Left lung (tissue), 10 donors: ENCODE measurements around the gene FGF14. TPM values are rescaled to one million over a fixed set of nuclear protein-coding genes. Genes with fewer than 3 reads are reported as not detected.

Experiments used
- ATAC-seq: fragments of 200-7000 bp; cut with Tn5 transposase; one replicate; pipeline ENCODE4 v1.9.1; 2020; ENCODE audit warnings: moderate library complexity
- DNase-seq, 4 donors: peaks; one replicate each; pipeline ENCODE4 v3.0.0-alpha.2; 2013 to 2020
- H3K27ac ChIP-seq, 2 donors: fragments of 200-600 bp; sonication (generic) in 1 of 2; one replicate each; pipeline versions ENCODE4 v1.5.0 to v1.8.0; 2020 to 2021
- H3K27me3 ChIP-seq, 2 donors: fragments of 200-600 bp; sonication (generic) in 1 of 2; one replicate each; pipeline versions ENCODE4 v1.5.0 to v1.8.0; 2020 to 2021
- H3K36me3 ChIP-seq, 2 donors: fragments of 200-600 bp; sonication (generic) in 1 of 2; one replicate each; pipeline versions ENCODE4 v1.5.0 to v1.8.0; 2020 to 2021
- H3K4me1 ChIP-seq, 2 donors: fragments of 200-600 bp; one replicate each; pipeline ENCODE4 v1.8.0; 2021
- H3K4me3 ChIP-seq, 2 donors: fragments of 200-600 bp; sonication (generic) in 1 of 2; one replicate each; pipeline versions ENCODE4 v1.5.0 to v1.8.0; 2020 to 2021; ENCODE audit warnings: mild to moderate bottlenecking in 1 of 2
- H3K9me3 ChIP-seq, 2 donors: fragments of 200-600 bp; sonication (generic) in 1 of 2; one replicate each; pipeline versions ENCODE4 v1.5.0 to v1.8.0; 2020 to 2021
- CTCF ChIP-seq, 2 donors: fragments of 200-600 bp; sonication (generic) in 1 of 2; IDR thresholded peaks; one replicate each; pipeline versions ENCODE4 v1.5.0 to v1.8.0; 2021; ENCODE audit warnings: antibody characterized with exemption in 2 of 2
- intact Hi-C, 2 donors: fragments of 100-400 bp; cut with DNase I; formaldehyde crosslinking; loops; one replicate each; pipeline versions ENCODE4 v1.11.2 to v1.14.2; 2022
- polyA plus RNA-seq, 6 donors: library from polyadenylated mRNA; unstranded; fragments of 120-200 nt; gene quantifications; one replicate each; pipeline ENCODE4 v1.2.1, GENCODE V29; 2013; ENCODE audit not compliant: insufficient read length in 6 of 6
- total RNA-seq, 2 donors: library from RNA; stranded (reverse); fragmentation: NEBNext Ultra II Directional; extraction: Animal tissue kit (Norgen Biotek cat#: 25700); gene quantifications; one replicate each; pipeline ENCODE4 v1.2.1, GENCODE V29; 2021
- donor health status: DM: no; HTN: yes; CAD: no.
- donor health status: DM: no; HTN: no; CAD: no.

FGF14 gene
- total and polyA plus RNA-seq, 8 donors = 0.45 to 3.4 (median 0.78) TPM

DNA sequence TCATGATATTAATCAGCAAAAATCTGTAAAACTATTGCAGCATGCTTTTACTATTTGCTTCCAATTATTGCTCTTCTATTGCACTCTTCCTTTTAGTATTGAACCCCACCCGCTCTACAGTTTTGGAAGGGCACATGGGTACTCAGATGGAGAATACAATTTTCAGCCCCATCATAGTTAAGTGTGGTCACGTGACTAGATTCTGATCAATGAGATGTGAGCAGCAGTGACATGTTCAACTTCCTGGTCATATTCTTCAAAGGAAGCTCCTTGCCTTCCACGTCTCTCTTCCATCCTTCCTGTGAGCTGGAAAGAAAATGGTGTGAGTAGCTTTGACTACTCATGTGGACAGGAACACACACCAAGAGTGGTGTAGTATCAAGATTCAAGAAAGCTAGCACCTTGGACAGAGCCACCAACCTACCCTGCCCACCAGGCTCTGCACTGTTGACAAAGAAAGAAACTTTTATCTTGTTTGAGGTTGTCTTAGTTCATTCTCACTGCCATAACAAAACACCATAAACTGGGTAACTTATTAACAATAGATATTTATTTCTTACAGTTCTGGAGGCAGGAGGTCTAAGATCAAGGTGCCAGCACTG is 3.8 kb upstream of the FGF14 start:
- Histone ChIP-seq H3K4me3 (no peak overlapping the region), H3K9me3 (no peaks in the 10 kb centered on the region), H3K4me1 (no peaks in the 10 kb centered on the region), H3K27ac (no peak overlapping the region), H3K36me3 (no peaks in the 10 kb centered on the region), H3K27me3 (peaks cover 16 to 34% of the 10 kb centered on the region in 2 donors)
- no peak for TF ChIP-seq CTCF (IDR thresholded peaks at IDR 0.05)
- ATAC-seq (no peak), DNase-seq (no peak)
- intact Hi-C loops = no loop called here

GRCh38 chr13:102402290-102402689 is 442 bp upstream of the FGF14 start:
- no peak overlapping the region for H3K27ac ChIP-seq
- peaks cover 27 to 62% of the 10 kb centered on the region in 2 donors for H3K27me3 ChIP-seq
- H3K4me1 ChIP-seq = peaks cover 6% of the 10 kb centered on the region in 2 donors
- peak; percentile 37 for ATAC-seq
- intact Hi-C loops = no loop called here
- H3K4me3 ChIP-seq = peak overlapping the region in 1 of 2 donors; percentile 38
- TF ChIP-seq CTCF (IDR thresholded peaks at IDR 0.05) = no peak
- peak in 2 of 4 donors; percentile 41 to 62 for DNase-seq
- no peaks in the 10 kb centered on the region for H3K36me3 ChIP-seq
- no peaks in the 10 kb centered on the region for H3K9me3 ChIP-seq

DNA sequence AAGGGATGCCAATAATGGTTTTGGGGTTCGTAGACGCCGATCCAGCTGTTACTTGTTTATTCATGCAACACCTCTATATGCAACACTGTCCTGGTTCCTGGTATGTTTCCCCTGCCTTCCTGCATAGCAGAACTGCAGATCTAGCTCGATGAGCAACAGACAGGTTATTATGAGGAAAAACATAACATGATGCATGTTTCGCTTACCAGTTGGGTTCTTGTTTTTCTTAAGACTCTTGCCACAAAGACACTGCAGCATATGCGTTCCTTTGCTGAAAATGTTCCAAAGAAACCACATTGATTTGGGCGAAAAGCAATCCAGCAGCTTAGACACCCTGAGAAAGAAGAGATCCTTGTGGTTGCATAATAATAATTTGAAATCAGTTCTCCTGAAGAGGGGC is 583 bp downstream of the FGF14 start:
- no peak for TF ChIP-seq CTCF (IDR thresholded peaks at IDR 0.05)
- Histone ChIP-seq H3K4me1 (peaks cover 6% of the 10 kb centered on the region in 2 donors), H3K27ac (no peak overlapping the region), H3K4me3 (peak overlapping the region in 1 of 2 donors; percentile 38), H3K27me3 (peaks cover 27 to 68% of the 10 kb centered on the region in 2 donors), H3K9me3 (no peaks in the 10 kb centered on the region), H3K36me3 (no peaks in the 10 kb centered on the region)
- DNase-seq (no peak), ATAC-seq (peak; percentile 19)
- intact Hi-C loops = no loop called here

- intact Hi-C loops = no loop called here
- H3K27me3 ChIP-seq = peaks cover 27 to 68% of the 10 kb centered on the region in 2 donors
- peak overlapping the region; percentile 38 to 40 for H3K4me3 ChIP-seq
- H3K36me3 ChIP-seq = no peaks in the 10 kb centered on the region
- no peak for TF ChIP-seq CTCF (IDR thresholded peaks at IDR 0.05)
- H3K9me3 ChIP-seq = no peaks in the 10 kb centered on the region
- peak; percentile 53 for ATAC-seq
- peak in 1 of 4 donors; percentile 68 for DNase-seq
- H3K4me1 ChIP-seq = peaks cover 6% of the 10 kb centered on the region in 2 donors
- H3K27ac ChIP-seq = peak overlapping the region in 1 of 2 donors; percentile 42
These were observed 1.1 kb downstream of the FGF14 start for GRCh38 chr13:102400675-102401145.

DNA sequence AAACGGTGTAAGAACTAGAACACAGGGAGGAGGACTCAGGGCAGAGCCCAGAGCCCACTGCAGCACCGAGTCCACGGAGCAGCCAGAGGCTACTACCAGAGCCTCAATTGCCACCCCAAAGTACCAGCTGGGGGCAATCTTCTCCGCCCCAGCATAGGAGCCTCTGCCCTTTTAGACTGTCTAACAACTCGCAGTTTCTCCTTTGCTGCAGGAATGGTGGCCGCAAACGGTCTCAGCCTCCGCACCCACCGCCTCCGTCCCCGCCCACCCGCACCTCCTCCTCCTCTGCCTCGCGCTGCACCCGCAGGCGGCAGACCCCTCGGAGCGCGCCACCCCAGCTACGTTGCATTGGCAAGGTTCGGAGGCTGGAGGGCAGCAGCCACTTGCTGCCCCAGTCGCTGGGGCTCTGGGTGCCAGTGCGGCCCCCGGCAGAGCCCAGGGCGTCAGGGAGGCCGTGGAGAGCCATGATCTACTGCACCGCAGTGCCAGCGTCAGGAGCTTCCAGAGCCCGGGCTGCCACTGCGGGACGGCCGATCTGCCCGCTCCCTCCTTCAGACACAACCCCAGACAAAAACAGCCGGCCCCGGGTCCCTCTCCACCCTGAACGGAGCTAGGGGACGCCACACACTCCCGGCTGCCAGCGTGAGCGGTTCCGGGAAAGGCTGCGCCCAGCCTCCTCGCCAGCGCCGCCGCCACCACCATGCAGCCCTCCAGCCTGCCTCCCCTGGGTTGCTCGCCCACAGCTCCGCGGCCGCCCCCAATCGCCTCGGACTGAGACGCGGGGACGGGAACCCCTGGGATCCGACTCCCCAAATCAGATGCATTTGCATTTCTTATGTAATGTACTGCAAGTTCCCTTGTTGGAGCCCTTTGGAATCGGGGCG is 1.8 kb downstream of the FGF14 start:
- H3K27ac ChIP-seq = peak overlapping the region in 1 of 2 donors; percentile 42
- intact Hi-C loops = no loop called here
- ATAC-seq = peak; percentile 53
- TF ChIP-seq CTCF (IDR thresholded peaks at IDR 0.05) = no peak
- peaks cover 27 to 68% of the 10 kb centered on the region in 2 donors for H3K27me3 ChIP-seq
- peak in 1 of 4 donors; percentile 76 for DNase-seq
- peaks cover 8 to 10% of the 10 kb centered on the region in 2 donors for H3K4me1 ChIP-seq
- no peaks in the 10 kb centered on the region for H3K9me3 ChIP-seq
- no peaks in the 10 kb centered on the region for H3K36me3 ChIP-seq
- H3K4me3 ChIP-seq = peak overlapping the region; percentile 38 to 40
